Neural cell (in vitro differentiated cells): ENCODE data around the gene KLHL10. TPM values are rescaled to one million over a fixed set of nuclear protein-coding genes. Genes with fewer than 3 reads are reported as not detected.

Source experiments
- H2AFZ ChIP-seq: fragments of 200-600, 300-800 bp; sonication (generic), shearing (Covaris generic); 2 replicates; pipeline ENCODE4 v1.6.0; 2014; ENCODE audit warnings: low read depth, mild to moderate bottlenecking, antibody characterized with exemption, low read length, moderate library complexity
- H3F3A ChIP-seq: fragments of 200-600 bp; shearing (Covaris generic); 2 replicates; pipeline ENCODE4 v1.6.1; 2016; ENCODE audit warnings: mild to moderate bottlenecking, moderate library complexity, mixed read lengths, antibody characterized with exemption, low read length; ENCODE audit not compliant: insufficient read depth, poor library complexity, severe bottlenecking
- H3K27ac ChIP-seq: fragments of 200-600, 300-800 bp; sonication (generic), shearing (Covaris generic); 2 replicates; pipeline ENCODE4 v1.5.1; 2014; ENCODE audit warnings: mild to moderate bottlenecking, low read length, moderate library complexity
- H3K27me3 ChIP-seq: fragments of 300-800, 200-600 bp; sonication (generic), shearing (Covaris generic); 2 replicates; pipeline ENCODE4 v1.6.0; 2014; ENCODE audit warnings: mild to moderate bottlenecking, low read depth, low read length, moderate library complexity; ENCODE audit not compliant: insufficient read depth
- H3K36me3 ChIP-seq: fragments of 300-800, 200-600 bp; sonication (generic), shearing (Covaris generic); 2 replicates; pipeline ENCODE4 v1.5.1; 2014; ENCODE audit warnings: mild to moderate bottlenecking, antibody characterized with exemption, low read length, moderate library complexity; ENCODE audit not compliant: insufficient read depth
- H3K4me2 ChIP-seq: fragments of 300-800, 200-600 bp; sonication (generic), shearing (Covaris generic); 2 replicates; pipeline ENCODE4 v1.6.0; 2014; ENCODE audit warnings: mild to moderate bottlenecking, low read length
- H3K4me3 ChIP-seq: fragments of 300-800, 200-600 bp; sonication (generic), shearing (Covaris generic); 2 replicates; pipeline ENCODE4 v1.5.1; 2014; ENCODE audit warnings: mild to moderate bottlenecking, low read length, moderate library complexity
- H3K79me2 ChIP-seq: fragments of 200-600 bp; shearing (Covaris generic); replicated peaks from 2 replicates; pipeline ENCODE4 v1.6.0; 2014; ENCODE audit warnings: mild to moderate bottlenecking, low read length, moderate library complexity; ENCODE audit not compliant: insufficient read depth
- H3K9ac ChIP-seq: fragments of 300-800, 200-600 bp; sonication (generic), shearing (Covaris generic); 2 replicates; pipeline ENCODE4 v1.6.1; 2016; ENCODE audit warnings: mild to moderate bottlenecking, low read length, mixed read lengths
- H3K9me2 ChIP-seq: fragments of 200-600 bp; shearing (Covaris generic); 2 replicates; pipeline ENCODE4 v1.6.1; 2016; ENCODE audit warnings: mild to moderate bottlenecking, low read length, mixed read lengths; ENCODE audit not compliant: insufficient read depth
- H3K9me3 ChIP-seq: fragments of 200-600, 300-800 bp; sonication (generic), shearing (Covaris generic); 2 replicates; pipeline ENCODE4 v1.6.1; 2016; ENCODE audit warnings: mild to moderate bottlenecking, mixed run types, low read length, moderate library complexity, mixed read lengths
- H4K20me1 ChIP-seq: fragments of 200-600 bp; shearing (Covaris generic); 2 replicates; pipeline ENCODE4 v1.6.1; 2016; ENCODE audit warnings: mild to moderate bottlenecking, mixed run types; ENCODE audit not compliant: insufficient read depth
- EZH2 ChIP-seq: fragments of 200-600, 300-800 bp; shearing (Covaris generic), sonication (generic); IDR thresholded peaks from 2 replicates; pipeline ENCODE4 v1.6.1; 2014; ENCODE audit warnings: antibody characterized with exemption, low read length, borderline replicate concordance, mild to moderate bottlenecking; ENCODE audit not compliant: insufficient read depth, poor library complexity, severe bottlenecking
- MXI1 ChIP-seq: fragments of 450-650 bp; conservative IDR thresholded peaks from 2 replicates; pipeline ENCODE4 v1.6.1; 2014; ENCODE audit warnings: antibody characterized with exemption, mild to moderate bottlenecking; ENCODE audit not compliant: poor library complexity, severe bottlenecking
- POLR2AphosphoS5 ChIP-seq: IDR thresholded peaks from 2 replicates; pipeline ENCODE4 v1.6.1; 2012
- RAD21 ChIP-seq: fragments of 450-650 bp; conservative IDR thresholded peaks from 2 replicates; pipeline ENCODE4 v1.6.1; 2014; ENCODE audit warnings: antibody characterized with exemption, mild to moderate bottlenecking, moderate library complexity
- REST ChIP-seq: IDR thresholded peaks from 2 replicates; pipeline ENCODE4 v1.6.1; 2012; ENCODE audit warnings: borderline replicate concordance
- SMC3 ChIP-seq: fragments of 450-650 bp; conservative IDR thresholded peaks from 2 replicates; pipeline ENCODE4 v1.6.1; 2014; ENCODE audit warnings: antibody characterized with exemption, mild to moderate bottlenecking, moderate library complexity; ENCODE audit not compliant: poor library complexity
- TAF1 ChIP-seq: IDR thresholded peaks from 2 replicates; pipeline ENCODE4 v1.6.1; 2012; ENCODE audit warnings: low read depth
- polyA plus RNA-seq: library from polyadenylated mRNA; depleted of rRNA; stranded (reverse); fragments of >200 nt; gene quantifications from 2 replicates; pipeline ENCODE4 v1.2.3, GENCODE V29; 2014
- TF ChIP-seq, protein P1 (sequence below): fragments of 450-650 bp; IDR thresholded peaks from 2 replicates; pipeline ENCODE4 v1.5.1; 2014; ENCODE audit warnings: antibody characterized with exemption, mild to moderate bottlenecking, moderate library complexity; ENCODE audit not compliant: poor library complexity, severe bottlenecking

KLHL10 gene
- polyA plus RNA-seq, 1 donor from 2014 or later, result not detected

DNA sequence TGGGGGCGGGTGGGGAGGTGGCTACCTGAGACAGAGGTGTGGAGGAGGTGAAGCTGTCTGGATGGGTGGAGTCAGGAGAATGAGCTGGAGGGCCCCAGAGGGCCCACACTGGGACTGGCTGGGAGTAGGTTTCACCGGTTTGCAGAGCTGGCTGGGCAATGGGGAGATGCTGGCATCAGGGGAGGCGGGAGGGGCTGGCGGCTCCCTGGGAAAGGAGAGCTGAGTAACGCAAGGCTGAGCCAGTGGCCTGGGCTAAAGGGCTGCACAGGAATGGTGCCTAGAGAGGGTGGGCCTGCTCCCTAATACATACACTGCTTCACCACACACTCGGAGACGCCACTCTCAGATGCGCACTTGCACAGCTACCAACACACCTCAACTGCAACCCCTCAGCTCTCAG is 38.3 kb upstream of the KLHL10 start:
- Histone ChIP-seq H3K9me3 (no peaks in the 10 kb centered on the region), H3K4me3 (no peak overlapping the region), H4K20me1 (no peaks in the 10 kb centered on the region), H3K27me3 (no peaks in the 10 kb centered on the region), H3K4me2 (no peak overlapping the region), H3K36me3 (no peaks in the 10 kb centered on the region), H3K9ac (no peak overlapping the region), H3K79me2 (no peaks in the 10 kb centered on the region), H2AFZ (no peak overlapping the region), H3F3A (no peaks in the 10 kb centered on the region), H3K27ac (no peak overlapping the region), H3K9me2 (no peaks in the 10 kb centered on the region)
- TF ChIP-seq, protein P1, sequence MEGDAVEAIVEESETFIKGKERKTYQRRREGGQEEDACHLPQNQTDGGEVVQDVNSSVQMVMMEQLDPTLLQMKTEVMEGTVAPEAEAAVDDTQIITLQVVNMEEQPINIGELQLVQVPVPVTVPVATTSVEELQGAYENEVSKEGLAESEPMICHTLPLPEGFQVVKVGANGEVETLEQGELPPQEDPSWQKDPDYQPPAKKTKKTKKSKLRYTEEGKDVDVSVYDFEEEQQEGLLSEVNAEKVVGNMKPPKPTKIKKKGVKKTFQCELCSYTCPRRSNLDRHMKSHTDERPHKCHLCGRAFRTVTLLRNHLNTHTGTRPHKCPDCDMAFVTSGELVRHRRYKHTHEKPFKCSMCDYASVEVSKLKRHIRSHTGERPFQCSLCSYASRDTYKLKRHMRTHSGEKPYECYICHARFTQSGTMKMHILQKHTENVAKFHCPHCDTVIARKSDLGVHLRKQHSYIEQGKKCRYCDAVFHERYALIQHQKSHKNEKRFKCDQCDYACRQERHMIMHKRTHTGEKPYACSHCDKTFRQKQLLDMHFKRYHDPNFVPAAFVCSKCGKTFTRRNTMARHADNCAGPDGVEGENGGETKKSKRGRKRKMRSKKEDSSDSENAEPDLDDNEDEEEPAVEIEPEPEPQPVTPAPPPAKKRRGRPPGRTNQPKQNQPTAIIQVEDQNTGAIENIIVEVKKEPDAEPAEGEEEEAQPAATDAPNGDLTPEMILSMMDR, result no peak

DNA sequence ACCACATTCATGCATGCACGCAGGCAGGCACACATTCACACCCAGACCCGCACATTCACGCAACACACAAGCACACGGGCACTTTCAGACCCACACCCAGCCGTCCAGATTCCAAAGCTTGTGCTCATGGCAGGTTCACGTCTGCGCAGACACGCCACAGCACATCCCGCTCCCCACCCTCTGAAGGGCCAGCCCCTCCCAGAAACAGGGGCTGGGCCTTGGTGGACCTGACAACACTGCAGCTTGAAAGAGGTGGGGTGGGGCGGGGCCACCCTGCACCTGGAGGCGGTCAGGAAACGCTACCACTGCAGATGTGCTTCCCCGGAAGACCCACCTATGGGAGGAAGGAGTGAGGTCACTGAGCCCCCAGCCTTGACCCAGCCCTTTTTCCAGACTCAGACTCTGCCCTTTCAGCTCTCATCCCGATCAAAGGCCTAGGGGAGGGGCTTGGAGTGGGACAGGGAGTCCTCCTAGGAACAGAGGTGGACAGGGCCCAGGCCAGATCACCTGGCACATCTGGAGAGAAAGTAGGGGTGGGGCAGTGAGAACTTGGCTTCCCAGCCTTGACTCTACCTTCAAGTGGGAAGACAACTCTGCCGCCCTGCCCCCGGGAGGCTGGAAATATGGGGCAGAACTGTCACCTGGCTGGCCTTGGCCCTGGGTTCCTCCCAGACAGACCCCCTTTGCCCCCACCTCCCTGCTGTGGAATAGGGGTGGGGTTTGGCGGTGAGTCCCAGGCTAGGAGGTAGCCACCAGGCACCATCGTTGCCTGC is 36.8 kb upstream of the KLHL10 start:
- H3K4me3 ChIP-seq, result no peak overlapping the region
- no peaks in the 10 kb centered on the region for H3K9me3 ChIP-seq
- no peaks in the 10 kb centered on the region for H3K27me3 ChIP-seq
- no peak overlapping the region for H3K9ac ChIP-seq
- no peaks in the 10 kb centered on the region for H4K20me1 ChIP-seq
- no peaks in the 10 kb centered on the region for H3K36me3 ChIP-seq
- H3F3A ChIP-seq, result no peaks in the 10 kb centered on the region
- no peak overlapping the region for H3K27ac ChIP-seq
- no peaks in the 10 kb centered on the region for H3K79me2 ChIP-seq
- TF ChIP-seq EZH2, result no peak
- no peak for TF ChIP-seq TAF1
- no peak for TF ChIP-seq REST
- TF ChIP-seq RAD21, result no peak
- TF ChIP-seq POLR2AphosphoS5, result no peak
- TF ChIP-seq, protein P1, result no peak
- no peak for TF ChIP-seq SMC3
- TF ChIP-seq MXI1, result no peak
- H3K4me2 ChIP-seq, result no peak overlapping the region
- no peak overlapping the region for H2AFZ ChIP-seq
- H3K9me2 ChIP-seq, result no peaks in the 10 kb centered on the region
